Activated naive CD4-positive, alpha-beta T cell (primary cell): Measurements from ENCODE around the gene HLA-A.
"Not testable (repeated sequence)": the region's sequence is repeated elsewhere in the genome, so short reads cannot be mapped to it uniquely, and the experiment has no call there.

Experiments used
- DNase-seq, 4 experiments: peaks; one replicate each; lab custom pipeline; 2025; lab: John Stamatoyannopoulos, UW

HLA-A gene

DNA sequence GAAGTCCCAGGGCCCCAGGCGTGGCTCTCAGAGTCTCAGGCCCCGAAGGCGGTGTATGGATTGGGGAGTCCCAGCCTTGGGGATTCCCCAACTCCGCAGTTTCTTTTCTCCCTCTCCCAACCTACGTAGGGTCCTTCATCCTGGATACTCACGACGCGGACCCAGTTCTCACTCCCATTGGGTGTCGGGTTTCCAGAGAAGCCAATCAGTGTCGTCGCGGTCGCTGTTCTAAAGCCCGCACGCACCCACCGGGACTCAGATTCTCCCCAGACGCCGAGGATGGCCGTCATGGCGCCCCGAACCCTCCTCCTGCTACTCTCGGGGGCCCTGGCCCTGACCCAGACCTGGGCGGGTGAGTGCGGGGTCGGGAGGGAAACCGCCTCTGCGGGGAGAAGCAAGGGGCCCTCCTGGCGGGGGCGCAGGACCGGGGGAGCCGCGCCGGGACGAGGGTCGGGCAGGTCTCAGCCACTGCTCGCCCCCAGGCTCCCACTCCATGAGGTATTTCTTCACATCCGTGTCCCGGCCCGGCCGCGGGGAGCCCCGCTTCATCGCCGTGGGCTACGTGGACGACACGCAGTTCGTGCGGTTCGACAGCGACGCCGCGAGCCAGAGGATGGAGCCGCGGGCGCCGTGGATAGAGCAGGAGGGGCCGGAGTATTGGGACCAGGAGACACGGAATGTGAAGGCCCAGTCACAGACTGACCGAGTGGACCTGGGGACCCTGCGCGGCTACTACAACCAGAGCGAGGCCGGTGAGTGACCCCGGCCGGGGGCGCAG, at the start of gene HLA-A:
Gene HLA-A, plus strand, starts transcription at position 258 of the 778 bp plus-strand sequence. Its CDS starts 22 bp downstream, at position 280.
- DNase-seq, result peak; percentile 69 to 86 (median 80)

GRCh38 chr6:29892696-29893095, 49.6 kb upstream of the HLA-A start:
- DNase-seq, result no peak

DNA sequence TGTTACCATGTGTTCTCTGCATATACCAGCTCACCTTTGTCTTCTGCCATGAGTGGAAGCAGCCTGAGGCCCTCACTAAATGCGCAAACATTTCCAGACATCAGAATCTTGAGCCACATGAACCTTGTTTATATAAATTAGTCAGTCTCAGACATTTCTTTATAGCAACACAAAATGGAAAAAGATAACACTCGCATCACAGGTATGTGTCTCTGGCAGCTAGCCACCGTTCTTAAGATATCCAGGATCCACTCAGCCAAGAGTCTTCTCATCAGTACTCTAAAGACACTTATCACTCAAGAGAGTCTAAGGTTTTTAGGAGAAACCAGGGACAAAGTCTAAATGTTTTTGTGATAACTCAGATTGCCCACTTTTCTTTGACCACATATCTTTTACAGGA, 43.1 kb upstream of the HLA-A start:
- DNase-seq, result no peak

GRCh38 chr6:29905286-29905685, 37.0 kb upstream of the HLA-A start:
- DNase-seq, result no peak

DNA sequence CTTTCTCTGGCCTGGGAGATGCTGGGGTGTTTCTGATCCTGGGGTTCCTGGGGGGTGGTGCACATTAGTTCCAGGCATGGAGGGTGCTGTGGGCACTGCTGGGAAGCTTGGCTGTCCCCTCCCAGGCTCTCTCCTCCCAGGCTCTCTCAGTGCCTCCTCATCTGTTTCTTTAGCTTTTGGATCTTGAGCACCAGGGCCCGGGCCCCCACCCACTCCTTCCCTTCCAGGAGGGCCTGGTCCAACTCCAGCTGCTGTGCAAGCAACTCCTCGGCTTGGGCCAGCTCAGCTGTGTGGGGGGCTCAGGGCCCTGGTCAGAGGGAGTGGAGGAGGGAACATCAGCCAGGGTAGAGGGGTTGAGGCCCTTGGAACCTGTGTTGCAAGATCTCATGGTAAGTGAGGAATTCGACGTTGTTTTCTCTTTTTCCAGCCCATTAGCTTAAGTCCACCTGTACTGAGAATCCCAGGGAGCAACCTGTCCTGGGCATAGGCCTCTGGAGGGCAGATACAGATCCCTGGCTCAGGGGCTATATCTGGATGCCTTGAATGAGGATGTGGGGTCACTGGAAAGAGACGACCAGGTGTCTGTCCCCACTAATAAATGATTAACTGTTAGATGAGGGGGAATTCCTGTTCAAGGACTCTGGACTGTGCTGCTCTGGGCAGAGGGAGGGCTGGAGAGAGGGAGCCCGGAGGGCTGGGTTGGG, 34.5 kb upstream of the HLA-A start:
- DNase-seq, result no peak

GRCh38 chr6:29908341-29908662, 34.0 kb upstream of the HLA-A start:
- DNase-seq, result no peak

- DNase-seq, result no peak
Observed at GRCh38 chr6:29908710-29909109, 33.6 kb upstream of the HLA-A start.

- DNase-seq, result no peak
Observed at GRCh38 chr6:29909985-29910384, 32.3 kb upstream of the HLA-A start.

DNA sequence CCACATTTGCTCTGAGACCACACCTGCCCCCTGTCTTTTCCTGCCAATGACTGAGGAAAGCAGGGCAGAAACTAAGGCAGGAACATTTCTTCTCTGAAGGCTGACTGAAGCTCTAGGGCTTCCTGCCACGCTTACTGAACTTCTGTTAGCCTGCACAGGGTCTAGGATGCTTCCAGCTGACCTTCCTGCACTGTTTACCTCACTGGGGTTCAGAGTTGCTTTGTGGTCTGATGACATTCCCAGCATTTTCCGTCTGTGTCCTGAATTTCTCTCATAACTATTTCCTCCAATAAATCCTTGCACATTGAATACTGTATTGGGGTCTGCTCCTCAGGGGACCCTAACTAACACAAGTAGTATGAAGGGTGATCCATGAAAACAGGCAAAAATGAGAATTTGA, 29.5 kb upstream of the HLA-A start:
- DNase-seq, result no peak

DNA sequence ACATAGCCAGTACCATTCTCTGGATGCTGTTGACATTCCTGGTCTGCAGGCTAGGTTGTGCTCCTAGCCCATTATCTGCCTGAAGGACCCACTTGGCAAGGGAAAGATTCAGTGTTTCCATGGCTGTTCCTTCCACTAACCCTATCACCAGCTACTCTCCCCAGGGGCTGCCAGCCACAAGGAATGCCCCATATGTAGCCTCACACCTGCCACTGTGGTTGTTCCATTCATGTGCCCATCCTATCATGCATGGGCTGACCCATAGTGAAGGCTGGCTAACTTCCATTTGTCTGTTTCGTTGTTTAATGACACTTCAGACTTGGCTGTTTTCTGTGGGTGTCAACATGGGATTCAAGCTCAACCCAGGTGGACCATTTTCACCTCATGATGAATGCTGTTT, 25.6 kb upstream of the HLA-A start:
- no peak for DNase-seq

DNA sequence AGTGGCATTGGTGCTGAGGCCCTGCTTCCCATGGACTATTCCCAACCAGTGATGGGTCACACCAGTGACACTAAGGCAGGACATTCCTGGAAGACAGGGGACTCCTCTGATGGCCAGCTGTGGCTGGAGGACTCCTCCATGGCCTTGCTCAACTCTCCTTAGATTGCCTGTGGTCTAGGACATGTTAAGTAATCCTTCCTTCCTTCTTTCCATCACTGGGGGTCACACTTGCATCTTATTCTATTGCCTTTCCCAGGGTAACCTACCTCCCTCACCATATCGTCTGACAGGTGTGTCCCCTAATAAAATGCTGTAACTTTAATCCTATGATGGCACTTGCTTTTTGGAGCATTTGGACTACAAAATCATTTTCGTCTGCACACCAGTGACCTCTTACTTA, 24.5 kb upstream of the HLA-A start:
- DNase-seq, result no peak

GRCh38 chr6:29919506-29920445, 22.6 kb upstream of the HLA-A start:
- DNase-seq, result no peak

DNA sequence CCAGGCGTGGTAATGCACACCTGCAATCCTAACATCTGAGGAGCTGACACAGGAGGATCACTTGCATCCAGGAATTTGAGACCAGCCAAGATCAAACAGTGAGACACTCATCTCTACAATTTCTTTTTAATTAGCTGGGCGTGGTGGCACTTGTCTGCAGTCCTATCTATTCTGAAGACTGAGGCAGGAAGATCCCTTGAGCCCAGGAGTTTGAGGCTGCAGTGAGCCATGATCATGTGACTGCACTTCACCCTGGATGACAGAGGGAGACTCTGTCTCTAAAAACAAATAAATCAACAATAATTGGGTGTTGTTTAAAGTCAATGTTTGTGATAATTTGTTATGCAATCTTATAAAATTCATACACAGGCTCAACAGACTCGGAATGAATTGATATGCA, 18.0 kb upstream of the HLA-A start:
- no peak for DNase-seq

- no peak for DNase-seq
Observed at GRCh38 chr6:29924731-29925130, 17.6 kb upstream of the HLA-A start.

- no peak for DNase-seq
Observed at GRCh38 chr6:29925321-29925720, 17.0 kb upstream of the HLA-A start.

- DNase-seq, result no peak
Observed at GRCh38 chr6:29925727-29926412, 16.5 kb upstream of the HLA-A start.

- DNase-seq, result peak; percentile 57 to 78 (median 71)
Observed at GRCh38 chr6:29926413-29927274, 15.7 kb upstream of the HLA-A start.

DNA sequence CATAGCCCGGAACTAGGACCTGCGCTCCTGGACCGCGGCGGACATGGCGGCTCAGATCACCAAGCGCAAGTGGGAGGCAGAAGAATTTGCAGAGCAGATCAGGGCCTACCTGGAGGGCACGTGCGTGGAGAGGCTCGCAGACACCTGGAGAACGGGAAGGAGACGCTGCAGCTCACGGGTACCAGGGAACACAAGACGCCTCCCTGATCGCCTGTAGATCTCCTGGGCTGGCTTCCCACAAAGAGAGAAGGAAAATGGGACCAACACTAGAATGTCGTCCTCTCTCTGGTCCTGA, 15.1 kb upstream of the HLA-A start:
- no peak for DNase-seq

GRCh38 chr6:29927841-29928388, 14.4 kb upstream of the HLA-A start:
- no peak for DNase-seq

GRCh38 chr6:29930047-29930446, 12.3 kb upstream of the HLA-A start:
- not testable (repeated sequence) for DNase-seq

- DNase-seq, result no peak
Observed at GRCh38 chr6:29933955-29934354, 8.4 kb upstream of the HLA-A start.
